HG02759 (cell line): ENCODE results near the gene ADAMTS19.
A peak's percentile ranks its signal among the peaks of the same experiment; 100 is the strongest.
"Not testable (repeated sequence)": the region's sequence is repeated elsewhere in the genome, so short reads cannot be mapped to it uniquely, and the experiment has no call there.

Experiments used
- ATAC-seq: cut with Tn5 transposase; IDR thresholded peaks from one replicate; pipeline ENCODE4 v1.9.1; 2021; ENCODE audit warnings: mild to moderate bottlenecking, moderate library complexity; ENCODE audit not compliant: unreplicated experiment

Gene ADAMTS19

GRCh38 chr5:129563585-129563984 is 103.5 kb downstream of the ADAMTS19 start:
- no peak for ATAC-seq

GRCh38 chr5:129569295-129569694 is 109.2 kb downstream of the ADAMTS19 start:
- ATAC-seq, result no peak

DNA sequence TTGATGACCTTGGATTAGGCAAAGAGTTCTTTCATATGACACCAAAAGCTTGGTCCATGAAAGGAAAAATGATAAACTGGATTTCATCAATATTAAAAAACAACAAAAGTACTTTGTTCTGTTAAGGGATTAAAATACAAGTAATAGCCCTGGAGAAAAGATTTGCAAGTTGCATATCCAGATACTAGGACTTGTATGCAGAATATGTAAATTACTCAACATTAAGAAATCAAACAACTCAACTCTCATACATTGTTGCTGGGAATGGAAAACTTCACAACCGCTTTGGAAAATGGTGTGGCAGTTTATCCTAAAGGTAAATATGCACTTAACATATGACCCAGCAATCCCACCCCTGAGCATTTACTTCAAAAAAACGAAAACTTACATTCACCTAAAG is 112.0 kb downstream of the ADAMTS19 start:
- ATAC-seq, result no peak

DNA sequence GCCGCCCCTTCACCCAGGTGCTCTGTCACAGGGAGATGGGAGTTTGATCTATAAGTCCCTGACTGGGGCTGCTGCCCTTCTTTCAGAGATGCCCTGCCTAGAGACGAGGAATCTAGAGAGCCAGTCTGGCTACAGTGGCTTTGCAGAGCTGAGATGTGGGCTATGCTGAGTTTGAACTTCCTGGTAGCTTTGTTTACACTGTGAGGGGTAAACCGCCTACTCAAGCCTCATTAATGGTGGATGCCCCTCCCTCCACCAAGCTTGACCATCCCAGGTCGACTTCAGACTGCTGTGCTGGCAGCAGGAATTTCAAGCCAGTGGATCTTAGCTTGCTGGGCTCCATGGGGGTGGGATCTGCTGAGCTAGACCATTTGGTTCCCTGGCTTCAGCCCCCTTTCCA is 124.4 kb downstream of the ADAMTS19 start:
- not testable (repeated sequence) for ATAC-seq

DNA sequence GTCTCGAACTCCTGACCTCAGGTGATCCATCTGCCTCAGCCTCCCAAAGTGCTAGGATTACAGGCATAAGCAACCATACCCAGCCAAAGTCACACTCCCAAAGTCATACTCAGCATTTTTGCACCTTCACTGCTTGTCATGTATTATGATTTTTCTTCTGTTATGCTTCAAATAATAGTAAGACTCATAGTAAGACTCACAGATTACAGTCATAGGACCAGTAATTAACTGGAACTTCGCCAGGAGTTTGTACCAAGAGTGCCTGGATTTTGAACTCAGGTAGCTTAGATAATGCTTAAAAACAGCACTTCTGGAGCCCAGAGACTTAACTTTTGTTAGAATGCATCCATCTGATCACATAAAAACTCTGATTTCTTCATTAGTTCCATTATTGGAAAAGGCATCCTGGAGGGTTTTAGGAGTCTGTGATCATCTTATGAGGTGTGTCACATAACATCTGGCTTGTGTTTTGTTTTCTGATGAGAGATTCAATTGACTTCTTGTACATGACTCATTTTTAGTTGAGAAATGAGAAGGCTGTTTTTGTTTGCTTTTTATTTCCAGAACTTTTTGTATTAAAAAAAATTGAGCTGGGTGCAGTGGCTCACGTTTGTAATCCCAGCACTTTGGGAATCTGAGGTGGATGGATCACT is 131.5 kb downstream of the ADAMTS19 start:
- ATAC-seq, result no peak

GRCh38 chr5:129593525-129593924 is 133.4 kb downstream of the ADAMTS19 start:
- no peak for ATAC-seq

GRCh38 chr5:129601576-129601975 is 141.5 kb downstream of the ADAMTS19 start:
- ATAC-seq, result no peak

DNA sequence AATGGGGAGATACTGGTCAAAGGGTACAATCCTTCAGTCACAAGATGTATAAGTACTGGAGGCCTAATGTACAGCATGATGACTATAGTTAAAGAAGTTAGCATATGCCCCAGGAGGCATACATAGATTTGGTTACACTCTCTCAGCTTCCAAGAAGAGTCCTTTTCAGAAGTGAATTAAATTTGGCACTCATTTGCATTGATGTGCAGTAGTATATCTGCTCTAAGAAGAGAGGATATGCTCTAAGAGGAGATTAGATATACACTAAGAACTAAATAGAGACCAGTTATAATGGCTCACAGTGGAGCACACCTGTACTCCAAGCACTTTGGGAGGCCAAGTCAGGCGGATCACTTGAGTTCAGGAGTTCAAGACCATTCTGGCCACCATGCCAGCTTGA is 148.3 kb downstream of the ADAMTS19 start:
- ATAC-seq, result no peak

DNA sequence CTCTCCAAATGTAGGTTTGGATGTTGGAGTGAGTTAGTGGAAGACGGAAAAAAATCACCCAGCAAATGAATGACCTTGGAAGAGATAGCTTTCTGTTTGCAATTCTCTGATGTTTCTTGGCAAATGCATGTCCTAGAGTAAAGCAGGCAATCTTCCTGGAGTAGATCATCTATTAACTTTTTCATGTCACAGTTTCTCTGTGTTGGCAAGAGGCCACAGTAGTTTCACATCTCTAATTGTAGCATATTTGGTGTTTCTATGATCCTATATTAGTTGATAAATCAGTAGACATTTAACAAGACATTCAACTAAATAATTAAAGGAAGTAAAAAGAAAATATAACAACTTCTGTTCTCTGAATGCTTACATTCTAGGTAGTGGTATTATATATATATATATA is 149.6 kb downstream of the ADAMTS19 start:
- peak; percentile 43 for ATAC-seq

GRCh38 chr5:129616517-129616916 is 156.4 kb downstream of the ADAMTS19 start:
- ATAC-seq, result no peak

DNA sequence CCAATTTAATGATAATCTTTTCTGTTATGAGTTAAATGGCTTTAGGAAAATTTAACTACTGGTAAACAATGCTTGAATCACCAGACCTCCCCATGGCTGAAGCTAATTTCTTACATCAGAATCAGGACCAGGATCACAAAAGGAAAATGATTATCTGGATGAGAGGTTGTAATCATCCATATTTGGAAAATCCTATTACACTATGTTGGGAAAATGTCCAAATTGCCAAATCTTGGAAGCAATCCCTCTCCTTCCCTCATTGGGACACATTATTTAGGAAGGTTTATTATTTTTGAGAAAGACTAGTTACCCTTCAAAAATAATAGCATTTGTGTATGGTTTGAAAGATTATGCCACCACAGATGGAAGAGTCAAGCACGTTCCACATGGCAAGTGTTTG is 157.1 kb downstream of the ADAMTS19 start:
- ATAC-seq, result no peak

- no peak for ATAC-seq
Observed at GRCh38 chr5:129619782-129620181, 159.7 kb downstream of the ADAMTS19 start.

GRCh38 chr5:129622531-129622930 is 162.4 kb downstream of the ADAMTS19 start:
- no peak for ATAC-seq

DNA sequence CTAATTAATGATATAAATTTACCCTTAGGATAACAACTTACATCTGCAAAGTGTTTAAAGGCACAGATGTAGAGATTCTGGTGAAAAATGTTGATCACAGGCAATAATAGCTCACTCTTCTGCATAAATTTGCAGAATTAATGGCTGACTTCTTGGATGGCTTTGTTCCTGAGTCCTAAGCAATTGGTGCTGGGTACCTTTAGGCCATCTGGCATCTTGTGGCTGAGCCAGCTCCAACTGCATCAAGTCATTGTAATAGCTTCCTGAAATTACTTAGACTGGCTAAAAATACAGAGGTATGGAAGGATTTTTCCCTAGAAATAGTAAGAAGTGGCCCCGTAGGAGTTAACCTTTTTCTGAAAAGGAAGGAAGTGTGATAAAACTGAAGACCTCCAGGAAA is 169.5 kb downstream of the ADAMTS19 start:
- ATAC-seq, result no peak

- no peak for ATAC-seq
Observed at GRCh38 chr5:129630101-129630500, 170.0 kb downstream of the ADAMTS19 start.

DNA sequence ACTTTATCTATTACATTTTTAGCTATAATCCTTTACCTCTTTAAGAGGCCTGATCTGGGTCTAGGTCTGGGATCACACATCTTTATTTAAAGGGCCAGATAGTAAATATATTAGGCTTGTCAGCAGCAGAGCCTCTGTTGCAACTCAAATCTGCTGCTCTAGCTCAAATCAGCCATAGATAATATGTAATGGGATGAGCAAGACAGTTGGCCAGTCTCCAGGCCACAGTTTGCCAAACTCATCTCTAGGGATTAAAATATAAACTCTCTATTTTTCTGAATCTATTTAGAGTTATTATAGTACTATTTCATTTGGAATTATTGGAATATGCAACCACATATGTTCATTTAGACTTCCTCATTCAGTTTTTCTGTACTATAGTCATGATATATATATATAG is 171.9 kb downstream of the ADAMTS19 start:
- ATAC-seq, result no peak

- ATAC-seq, result not testable (repeated sequence)
Observed at GRCh38 chr5:129637501-129637900, 177.4 kb downstream of the ADAMTS19 start.

DNA sequence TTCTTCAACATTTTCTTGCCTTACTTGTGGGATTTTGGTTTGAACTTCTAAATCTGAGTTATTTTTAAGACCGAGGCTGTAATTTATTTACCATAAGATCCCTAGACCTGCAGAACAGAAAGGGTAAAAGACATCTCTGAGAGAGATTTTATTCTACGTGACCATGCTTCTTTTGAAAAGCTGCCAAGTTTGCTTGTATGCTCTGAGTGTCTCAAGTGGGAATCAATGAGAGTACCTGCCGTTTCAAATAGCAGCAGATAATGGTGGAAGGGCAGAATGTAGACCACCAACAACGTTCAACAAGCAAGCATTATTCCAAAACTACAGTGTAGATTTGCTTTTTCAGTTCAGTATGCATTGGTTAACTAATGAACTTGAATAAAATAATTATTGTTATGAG is 179.2 kb downstream of the ADAMTS19 start:
- ATAC-seq, result no peak

- no peak for ATAC-seq
Observed at GRCh38 chr5:129652349-129653056, 192.4 kb downstream of the ADAMTS19 start.

DNA sequence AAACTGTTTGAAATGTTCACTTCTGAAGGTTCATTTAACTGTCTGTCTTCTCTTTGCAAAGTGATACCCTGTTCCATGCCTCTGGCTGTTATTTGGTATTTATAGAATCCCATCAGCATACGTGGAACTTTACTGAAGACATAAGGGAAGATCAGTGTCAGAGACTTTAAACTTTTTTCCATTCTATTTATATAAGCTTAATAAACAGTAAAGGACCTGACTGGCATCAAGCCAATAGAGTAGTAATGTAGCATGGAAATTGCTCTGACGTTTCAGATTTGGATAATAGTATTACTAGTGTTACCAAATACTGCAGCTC is 192.9 kb downstream of the ADAMTS19 start:
- no peak for ATAC-seq

DNA sequence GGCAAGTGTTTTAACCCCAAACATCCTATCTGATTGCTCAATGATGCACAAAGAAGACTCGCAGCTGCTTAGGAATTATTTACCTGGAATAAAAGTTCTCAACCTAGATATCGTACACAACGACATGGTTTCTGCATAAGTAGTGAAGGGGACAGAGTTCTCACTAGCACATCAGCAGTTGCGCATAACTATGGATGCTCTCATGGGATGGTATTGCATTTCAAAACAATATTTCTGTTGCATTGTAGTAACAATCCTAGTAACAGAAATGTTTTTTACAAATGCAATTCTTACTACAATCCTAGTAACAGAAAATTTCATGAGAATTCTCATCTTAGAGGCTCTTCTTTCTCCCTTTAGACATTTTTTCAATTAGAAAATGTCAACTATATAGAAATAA is 193.3 kb downstream of the ADAMTS19 start:
- no peak for ATAC-seq

DNA sequence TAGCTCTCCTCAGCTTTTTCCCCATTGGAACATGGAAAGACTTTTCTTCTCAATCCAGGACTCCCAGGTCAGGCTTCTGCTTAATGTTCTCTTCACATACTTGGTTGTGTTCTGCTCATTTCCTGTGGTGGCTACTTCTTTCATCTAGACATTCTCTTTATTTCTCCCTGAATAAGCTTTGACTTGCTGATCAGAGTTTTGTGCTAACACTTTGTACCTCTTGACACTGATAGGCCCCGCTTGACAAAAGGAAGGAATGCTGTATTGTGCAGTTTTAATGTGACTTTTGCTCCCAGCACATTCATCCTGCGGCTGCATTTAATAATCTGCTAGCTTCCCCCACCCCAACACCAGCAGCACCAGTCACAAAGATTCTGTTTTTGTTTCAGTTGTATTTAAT is 196.9 kb downstream of the ADAMTS19 start:
- no peak for ATAC-seq

DNA sequence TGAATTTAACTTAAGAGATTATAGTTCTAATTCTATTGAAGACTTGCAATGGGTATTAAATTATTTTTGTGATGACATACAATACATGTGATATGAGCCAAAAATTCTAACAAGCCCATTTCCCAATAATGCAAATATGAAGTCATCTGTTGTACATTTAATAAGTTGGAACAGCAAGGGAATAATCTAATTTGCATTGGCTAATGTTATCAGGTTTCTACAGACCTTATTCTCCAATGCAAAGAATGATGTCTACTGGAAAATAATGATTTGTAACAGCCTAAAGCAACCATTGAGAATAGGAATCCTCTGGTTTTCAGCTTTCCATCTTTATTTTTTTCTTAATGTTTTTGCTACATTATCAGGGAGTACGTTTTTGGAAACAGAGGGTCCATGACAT is 198.7 kb downstream of the ADAMTS19 start:
- ATAC-seq, result no peak
